HG03108 (cell line): ENCODE data around the gene TMEM255B.
"Not testable (repeated sequence)": the region's sequence is repeated elsewhere in the genome, so short reads cannot be mapped to it uniquely, and the experiment has no call there.

ENCODE experiments used
- ATAC-seq: cut with Tn5 transposase; IDR thresholded peaks from one replicate; pipeline ENCODE4 v1.9.1; 2021; ENCODE audit warnings: moderate library complexity; ENCODE audit not compliant: unreplicated experiment

TMEM255B gene

DNA sequence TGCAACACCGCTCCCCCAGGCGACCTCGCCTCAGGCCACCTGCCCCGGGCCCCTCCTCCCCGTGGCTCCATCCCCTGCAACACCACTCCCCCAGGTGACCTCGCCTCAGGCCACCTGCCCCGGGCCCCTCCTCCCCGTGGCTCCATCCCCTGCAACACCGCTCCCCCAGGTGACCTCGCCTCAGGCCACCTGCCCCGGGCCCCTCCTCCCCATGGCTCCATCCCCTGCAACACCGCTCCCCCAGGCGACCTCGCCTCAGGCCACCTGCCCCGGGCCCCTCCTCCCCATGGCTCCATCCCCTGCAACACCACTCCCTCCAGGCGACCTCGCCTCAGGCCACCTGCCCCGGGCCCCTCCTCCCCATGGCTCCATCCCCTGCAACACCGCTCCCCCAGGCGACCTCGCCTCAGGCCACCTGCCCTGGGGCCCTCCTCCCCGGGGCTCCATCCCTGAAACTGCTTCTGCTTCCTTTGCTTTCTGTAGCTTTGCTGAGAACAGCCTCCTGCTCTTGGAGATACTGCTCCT is 71.5 kb downstream of the TMEM255B start:
- ATAC-seq, result not testable (repeated sequence)

DNA sequence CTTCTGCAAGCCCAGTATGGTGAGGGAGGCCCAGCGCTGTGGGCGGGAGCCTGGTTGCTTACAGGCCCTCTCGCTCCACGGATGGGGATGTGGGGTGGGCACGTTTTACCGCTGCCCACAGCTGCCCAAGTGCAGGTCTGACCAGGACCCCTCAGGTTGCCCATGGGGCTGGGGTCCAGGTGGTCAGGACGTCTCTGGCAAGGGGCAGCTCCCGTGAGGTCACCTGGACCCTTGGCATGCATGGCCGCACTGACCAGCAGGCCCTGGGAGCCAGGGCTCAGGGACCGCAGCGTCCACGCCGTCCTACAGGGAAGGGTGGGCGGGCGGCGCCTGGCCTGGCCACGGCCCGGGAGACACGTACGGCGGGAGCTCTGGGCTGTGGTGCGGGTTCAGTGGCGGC is 72.0 kb downstream of the TMEM255B start:
- no peak for ATAC-seq

DNA sequence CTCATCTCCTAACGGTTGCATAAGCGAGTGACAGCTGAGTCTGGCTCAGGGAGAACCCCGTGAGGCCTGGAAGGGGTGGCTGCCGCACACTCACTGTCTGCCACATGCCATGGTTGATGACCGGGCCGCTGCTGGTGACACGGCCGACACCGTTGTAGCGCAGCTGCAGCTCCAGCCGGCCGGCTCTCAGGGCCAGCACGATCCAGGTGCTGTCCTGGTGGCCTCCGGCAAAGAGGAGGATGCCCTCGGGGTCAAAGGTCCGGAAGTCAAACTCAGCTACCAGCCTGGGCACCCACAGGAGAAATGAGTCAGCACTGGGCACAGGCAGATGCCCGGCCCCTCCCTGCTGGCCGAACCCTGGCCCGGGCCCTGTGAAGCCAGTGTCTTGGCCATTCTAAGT is 73.2 kb downstream of the TMEM255B start:
- ATAC-seq, result no peak

DNA sequence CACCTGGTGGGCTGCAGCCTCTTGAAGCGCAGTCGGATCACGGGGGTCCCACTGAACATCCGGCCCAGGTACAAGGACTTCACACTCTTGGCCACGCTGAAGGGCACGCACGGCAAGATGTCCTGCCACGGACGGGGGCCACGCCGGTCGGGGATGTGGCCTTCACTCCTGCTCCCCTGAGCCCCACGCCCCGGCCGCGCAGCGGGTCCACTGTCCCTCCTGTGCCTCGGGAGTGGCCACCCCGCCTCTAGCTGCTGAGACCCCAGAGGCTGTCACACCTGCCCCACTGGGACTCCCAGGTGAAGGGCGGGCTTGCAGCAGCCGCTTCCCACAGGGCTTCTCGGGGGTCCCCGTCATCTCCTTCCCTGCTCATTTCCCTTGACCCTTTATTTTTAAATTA is 73.6 kb downstream of the TMEM255B start:
- ATAC-seq, result no peak

DNA sequence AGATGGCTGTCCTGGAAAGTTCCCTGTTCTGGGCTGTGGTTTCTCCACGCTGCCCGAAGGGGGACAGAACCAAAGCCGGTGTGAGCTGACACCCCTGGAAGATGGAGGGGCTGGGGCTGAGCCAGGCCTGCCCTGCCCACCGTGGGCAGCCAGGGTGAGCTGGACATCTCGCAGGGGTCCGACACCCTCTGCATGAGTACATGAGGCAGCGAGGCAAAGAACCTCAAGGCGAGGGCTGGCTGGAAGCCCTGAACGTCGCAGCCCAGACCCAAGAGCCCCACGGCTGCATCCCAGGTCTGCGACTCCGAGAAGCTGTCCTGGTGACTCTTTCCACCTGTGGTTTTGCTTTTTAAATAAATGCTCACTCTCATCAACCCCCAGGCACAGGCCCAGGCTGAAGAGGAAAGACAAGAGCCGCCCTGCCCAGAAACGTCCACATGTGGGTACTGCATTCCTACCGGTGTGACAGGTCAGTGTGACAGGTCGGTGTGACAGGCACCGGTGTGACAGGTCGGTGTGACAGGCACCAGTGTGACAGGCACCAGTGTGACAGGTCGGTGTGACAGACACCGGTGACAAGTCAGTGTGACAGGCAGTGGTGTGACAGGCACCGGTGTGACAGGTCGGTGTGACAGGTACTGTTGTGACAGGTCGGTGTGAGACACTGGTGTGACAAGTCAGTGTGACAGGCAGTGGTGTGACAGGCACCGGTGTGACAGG is 74.2 kb downstream of the TMEM255B start:
- no peak for ATAC-seq

DNA sequence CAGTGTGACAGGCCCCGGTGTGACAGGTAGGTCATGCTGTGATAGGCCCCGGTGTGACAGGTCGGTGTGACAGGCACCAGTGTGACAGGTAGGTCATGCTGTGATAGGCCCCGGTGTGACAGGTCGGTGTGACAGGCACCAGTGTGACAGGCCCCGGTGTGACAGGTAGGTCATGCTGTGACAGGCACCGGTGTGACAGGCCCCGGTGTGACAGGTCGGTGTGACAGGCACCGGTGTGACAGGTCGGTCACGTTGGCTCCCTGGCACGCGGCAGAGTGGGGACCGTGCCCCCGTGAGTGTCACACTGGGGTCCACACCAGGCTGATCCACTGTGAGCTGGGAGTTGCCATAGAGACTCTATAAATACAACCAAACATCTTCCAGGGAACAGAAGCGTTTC is 75.0 kb downstream of the TMEM255B start:
- not testable (repeated sequence) for ATAC-seq

DNA sequence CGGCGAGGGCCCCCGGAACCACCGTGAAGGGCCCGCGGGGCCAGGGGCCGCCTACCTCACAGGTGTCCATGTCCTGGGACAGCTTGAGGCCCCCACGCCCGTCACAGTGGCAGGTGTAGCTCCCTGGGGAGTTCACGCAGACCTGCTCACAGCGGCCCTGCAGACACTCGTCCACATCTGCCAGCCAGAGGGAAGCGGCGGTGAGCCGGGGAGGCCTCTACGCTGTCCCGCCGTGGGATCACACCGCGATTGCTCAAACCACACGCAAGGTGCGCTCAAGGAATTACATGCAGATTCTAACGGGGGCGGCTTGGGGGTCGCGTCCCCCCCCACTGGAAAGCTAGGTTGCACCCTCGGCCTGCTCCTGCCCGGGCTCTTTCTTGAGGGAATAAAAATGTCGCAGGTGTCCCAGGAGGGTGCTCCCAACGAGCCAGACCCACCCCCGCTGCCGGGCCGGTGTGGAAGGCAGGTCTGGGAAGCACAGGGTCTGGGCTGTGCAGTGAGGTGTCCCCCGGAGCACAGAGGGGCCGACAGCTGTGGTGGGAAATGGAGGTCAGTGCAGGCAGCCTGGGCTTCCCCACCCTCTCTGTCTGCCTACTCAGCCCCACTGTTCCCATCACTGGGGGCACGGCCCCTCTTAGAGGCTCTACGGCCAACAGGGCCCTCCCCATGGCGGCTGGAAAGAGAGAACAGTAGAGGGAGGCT is 75.6 kb downstream of the TMEM255B start:
- no peak for ATAC-seq

DNA sequence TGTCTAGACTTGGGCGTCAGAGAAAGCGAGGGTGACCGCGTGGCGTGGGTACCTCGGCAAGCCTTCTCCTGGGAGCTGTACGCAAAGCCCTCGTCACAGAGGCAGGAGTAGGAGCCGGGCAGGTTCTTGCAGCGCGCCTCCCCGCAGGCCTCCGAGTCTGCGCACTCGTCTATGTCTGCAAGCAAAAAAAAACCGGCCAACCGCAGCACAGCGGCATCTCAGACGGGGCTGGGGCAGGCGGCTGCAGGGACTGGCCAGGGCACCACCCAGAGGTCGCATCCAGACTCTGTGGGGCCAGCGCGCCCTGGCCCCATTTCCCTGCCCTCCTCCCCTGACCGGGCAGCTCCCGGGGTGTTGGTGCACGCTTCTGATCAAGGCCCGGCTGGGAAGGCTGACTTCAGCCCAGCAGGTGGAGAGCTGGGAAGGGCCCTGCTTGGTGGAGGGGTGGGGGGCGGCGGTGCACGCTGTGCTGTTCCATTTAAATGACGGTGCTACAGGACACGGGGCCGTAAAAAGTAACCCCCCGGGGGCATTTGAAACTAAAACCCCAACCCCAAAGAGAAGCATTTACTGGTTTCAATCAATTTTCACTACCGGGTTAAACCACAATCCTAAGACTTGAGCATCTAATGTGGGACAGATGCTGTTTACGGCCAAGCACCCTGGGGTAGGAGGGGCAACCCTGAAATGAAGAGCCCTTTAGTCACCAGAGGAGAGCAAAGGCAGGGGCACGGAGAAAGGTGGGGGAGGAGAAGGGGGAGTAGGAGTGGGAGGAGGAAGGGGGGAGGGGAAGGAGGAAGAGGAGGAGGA is 76.6 kb downstream of the TMEM255B start:
- ATAC-seq, result no peak

DNA sequence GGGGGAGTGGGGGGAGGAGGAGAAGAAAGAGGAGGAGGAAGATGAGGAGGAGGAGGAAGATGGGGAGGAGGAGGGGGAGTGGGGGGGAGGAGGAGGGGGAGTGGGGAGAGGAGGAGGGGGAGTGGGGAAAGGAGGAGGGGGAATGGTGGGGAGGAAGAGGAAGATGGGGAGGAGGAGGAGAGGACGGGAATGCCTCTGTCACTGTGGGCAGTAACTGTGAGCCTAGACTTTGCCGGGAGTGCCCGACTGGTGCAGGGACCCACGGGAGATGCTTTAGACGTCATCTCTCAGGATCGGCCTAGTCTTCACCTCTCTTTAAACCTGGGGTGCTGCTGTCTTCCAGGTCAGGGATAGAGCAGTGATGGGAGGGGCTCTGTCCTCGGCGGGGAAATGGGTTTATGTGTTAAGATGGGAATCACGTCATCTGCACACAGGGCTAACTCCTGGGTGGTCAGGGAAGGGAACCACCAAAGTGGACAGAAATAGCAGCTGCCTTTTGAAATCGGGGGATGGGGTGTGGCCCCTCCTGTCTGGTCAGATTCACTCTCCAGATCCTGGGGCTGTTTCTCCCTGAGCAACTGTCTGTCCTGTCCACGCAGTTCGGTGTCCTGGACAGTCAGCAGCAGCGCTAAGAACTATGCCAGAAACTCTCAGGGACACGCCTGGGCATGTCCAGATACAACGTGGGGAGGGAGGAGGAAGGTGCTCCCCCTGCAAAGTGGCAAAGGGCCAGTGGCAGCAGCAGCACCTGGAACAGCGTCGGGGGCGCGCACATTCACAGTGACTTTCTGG is 77.9 kb downstream of the TMEM255B start:
- ATAC-seq, result no peak

DNA sequence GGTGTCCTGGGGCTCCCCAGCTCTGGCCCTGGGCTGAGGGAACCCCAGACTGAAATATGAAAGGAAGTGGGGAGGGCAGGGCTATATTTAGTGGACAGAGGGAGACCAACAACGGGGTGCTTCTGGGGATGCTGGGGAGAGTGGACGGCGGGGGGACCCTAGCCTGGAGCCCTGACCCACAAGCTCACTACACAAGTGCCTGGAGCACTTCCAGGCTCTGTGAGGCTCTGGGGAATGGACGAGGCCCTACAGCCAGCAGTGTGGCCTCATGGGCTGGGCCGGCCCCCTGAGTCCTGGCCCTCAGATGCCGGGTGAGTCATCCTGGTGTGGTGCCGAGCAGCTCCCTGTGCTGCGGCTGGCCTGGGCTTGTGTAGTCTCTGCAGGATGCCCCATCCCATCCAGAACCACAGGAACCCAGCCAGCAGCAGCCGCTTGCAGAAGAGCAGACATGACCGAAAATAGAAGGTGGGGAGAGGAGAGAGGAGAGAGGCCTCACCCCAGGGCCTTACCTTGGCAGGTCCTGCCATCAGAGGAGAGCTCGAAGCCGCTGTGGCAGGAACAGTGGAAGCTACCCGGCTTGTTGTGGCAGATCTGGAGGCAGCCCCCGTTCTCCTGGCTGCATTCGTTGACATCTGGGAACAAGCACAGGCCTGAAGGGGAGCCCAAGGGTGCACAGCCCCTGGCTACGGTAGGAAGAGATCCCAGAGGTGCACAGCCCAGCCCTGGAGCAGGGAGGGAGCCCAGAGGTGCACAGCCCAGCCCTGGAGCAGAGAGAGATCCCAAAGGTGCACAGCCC is 78.7 kb downstream of the TMEM255B start:
- ATAC-seq, result no peak

DNA sequence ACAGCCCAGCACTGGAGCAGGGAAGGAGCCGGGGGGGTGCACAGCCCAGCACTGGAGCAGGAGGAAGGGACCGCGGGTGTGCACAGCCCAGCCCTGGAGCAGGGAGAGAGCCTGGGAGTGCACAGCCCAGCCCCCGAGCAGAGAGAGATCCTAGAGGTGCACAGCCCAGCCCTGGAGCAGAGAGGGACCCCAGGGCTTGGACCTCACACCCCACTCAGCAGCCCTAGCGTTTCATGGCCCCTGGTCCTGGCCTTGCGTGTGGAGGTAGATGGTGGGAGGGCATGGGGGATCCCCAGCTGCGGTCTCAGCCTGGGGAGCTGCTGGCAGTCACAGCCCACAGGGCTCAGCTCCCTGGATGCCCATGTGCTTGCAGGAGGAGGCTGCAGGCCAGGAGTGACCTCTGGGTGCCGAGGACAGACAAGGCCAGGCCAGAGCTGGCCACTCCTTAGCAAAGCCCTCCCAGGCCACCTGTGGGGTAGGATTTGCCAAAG is 79.7 kb downstream of the TMEM255B start:
- ATAC-seq, result no peak

DNA sequence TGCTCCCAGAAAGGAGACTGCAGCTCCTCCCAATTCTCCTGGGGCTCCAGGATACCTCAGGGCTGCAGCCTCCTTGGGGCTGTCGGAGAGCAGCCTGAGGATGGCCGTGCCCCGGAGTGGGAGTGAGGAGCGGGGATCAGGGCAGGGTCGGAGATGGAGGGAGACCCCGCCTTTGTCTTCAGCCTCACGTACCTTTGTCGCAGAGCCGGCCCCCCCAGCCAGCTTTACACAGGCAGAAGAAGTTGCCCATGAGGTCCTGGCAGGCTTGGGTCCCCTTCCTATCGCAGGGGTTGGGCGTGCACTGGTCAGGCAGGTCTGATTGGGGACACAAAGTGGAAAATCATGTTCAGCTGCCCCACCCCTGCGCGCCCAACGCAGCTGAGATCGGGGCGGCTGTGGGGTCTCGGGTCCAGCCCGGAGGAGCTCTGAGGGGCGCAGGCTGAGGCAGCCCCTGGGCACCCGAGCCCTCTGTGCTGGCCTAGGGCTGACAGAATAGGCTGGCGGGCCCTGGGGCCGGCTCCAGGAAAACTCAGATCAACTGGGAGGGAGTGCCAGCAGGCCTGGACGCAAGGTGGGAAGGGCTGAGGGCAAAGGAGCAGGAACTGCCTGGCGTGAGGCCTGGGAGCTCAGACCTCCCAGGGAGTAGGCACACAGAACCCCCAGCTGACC is 80.6 kb downstream of the TMEM255B start:
- no peak for ATAC-seq

DNA sequence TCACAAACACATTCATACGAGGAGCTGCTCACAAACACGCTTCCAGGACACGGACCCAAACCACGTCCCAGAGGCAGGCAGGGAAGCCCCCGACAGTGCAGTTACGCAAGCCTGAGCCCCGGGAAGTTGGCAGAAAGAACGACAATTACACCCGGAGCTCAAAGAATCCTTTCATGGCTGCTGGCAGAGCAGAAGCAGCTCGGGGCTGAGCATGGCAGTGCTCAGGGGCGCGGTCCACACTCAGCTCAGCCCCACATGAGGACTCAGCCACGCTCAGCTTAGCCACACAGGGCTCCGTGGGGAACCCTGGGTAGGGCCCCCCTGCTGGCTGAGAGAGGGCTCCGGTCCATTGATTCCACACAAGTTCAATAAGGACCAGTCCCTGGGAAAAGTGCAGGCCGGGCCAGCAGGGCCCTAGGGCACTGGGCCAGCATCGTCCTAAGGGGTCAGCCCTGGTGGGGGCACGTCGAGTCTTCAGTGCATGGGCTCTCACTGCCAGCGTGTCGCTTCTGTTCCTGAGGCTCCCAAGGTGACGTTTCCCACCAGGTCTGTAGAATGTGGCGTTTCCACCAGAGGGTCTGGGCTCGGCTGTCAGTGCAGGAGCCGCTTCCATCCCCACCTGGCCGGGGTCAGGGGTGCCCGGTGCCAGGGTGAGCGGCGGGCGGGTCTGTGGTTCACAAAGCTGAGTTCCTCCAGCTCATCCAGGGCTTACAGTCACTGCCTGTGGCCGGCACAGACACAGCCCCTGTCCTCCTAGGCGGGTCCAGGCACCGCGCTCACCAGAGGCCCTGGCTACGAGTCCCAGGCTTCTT is 81.7 kb downstream of the TMEM255B start:
- ATAC-seq, result no peak

DNA sequence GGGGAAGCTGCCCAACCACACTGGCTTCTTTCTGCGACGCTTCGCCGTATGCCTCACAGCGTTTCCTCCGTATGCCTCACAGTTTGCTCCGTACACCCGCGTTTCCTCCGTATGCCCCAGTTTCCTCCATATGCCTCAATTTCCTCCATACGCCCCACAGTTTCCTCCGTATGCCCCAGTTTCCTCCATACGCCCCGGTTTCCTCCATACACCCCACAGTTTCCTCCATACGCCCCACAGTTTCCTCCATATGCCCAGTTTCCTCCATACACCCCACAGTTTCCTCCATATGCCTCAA is 82.3 kb downstream of the TMEM255B start:
- no peak for ATAC-seq

DNA sequence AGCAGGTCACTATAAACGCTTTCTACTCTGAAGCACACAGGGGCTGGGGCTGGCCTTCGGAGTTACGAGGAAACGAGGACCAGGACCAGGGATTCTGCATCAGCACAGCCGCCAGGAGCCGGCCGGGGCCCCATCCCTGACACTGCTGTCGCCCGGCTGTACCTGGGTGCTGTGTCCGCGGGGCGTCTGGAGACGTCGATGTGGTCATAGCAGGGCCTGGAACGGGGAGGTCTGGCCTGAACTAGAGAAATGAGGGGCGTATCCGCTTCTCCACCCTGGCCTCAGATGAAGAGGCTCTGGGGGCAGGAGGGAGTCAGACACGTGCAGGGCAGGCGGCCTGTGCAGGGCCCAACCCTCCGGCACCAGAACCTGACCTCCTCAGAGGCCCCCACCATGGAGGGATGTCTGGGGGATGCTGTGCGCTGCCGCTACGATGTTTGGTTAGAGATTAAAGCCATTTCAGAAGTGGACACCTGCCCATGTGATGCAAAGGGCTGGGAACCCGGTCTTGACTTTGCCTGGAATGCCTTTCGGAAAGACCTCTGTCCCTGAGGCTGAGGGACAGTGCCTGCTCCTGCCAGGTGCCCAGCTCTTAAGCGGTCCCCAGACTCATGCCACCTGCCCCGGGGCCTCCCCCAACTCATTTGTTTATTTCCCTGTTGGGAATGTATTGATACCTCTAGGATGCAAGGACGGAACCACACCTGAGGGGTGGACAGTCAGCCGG is 83.5 kb downstream of the TMEM255B start:
- no peak for ATAC-seq

DNA sequence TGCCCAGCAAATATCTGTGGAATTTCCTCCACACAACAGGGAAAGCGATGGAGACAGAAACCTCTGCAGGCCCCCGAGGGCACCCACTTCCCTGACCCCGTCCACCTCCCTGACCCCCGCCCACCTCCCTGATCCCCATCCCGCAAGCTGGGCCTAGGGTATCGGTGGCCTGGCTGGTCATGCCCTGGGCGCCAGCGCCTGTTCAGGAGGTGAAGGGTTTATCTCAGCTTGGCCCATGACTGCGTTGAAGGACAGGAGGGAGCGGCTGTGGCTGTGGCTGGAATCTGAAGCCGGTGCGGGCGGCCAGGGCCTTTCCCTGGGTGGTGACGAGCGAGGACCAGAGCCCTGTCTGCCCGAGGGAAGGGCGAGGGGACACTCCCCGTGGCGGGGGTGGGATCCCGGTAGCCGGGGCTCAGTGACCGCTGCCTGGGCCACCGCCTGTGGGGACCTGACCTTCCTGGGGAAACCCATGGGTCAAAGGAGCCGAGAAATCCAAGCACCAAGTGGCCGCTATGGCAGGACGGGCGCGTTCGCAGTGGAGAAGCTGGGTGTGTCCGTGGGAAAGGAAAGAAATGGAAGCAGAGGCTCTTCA is 84.1 kb downstream of the TMEM255B start:
- ATAC-seq, result no peak

DNA sequence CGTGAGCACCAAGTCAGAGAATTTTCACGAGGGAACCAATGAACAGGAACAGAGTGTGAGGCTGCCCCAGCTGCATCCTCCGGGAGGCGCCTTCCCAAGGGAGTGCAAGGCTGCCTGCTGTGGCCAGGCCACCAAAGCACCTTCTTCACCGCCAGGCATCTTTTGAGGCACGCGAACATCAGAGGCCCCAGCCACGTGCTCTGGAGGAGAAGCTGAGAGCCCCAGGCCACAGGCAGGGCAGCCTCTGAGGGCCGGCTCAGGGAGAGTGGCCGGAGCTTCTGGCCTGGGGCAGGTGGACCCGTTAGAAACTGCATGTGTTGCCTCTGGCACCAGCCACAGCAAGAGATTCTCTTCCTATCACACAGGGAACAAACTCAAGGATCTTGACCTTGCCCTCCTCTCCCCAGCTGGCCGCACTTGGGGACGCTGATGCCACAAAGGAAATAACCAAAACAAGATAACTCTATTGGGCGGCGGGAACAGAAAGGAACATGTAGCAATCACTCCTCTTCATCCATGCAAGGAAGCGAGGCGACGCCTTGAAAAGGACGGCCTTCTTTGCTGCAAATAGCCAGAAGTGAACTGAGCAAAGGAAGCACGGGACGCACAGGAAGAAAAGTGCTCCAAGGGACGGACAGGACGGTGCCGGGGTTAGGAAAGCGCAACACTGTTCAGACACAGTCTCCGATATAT is 85.0 kb downstream of the TMEM255B start:
- no peak for ATAC-seq
